ENCODE results near the gene TMEM126A. TPM values are rescaled to one million over a fixed set of nuclear protein-coding genes. Genes with fewer than 3 reads are reported as not detected.

TMEM126A gene
- total RNA-seq, 2 donors from 2014 or later, result 8.9 to 25.7 TPM

- Histone ChIP-seq H3K4me1 (peaks cover 6% of the 10 kb centered on the region), H3K9me3 (no peaks in the 10 kb centered on the region), H3K27ac (no peak overlapping the region), H3K4me3 (peak overlapping the region; percentile 28 to 34), H3K27me3 (no peaks in the 10 kb centered on the region), H3K36me3 (replicated peaks in 1 of 2; ENCODE audit: insufficient read depth in 1 of 2, low read depth in 2 of 2) (no peaks in the 10 kb centered on the region)
- intact Hi-C loops (cut with DNase I), result no loop called here
- peak; percentile 78 for ATAC-seq
- whole genome bisulfite sequencing, 2 donors, result 11% methylated on average over 42 to 43 of the region's 43 CpGs
- TF ChIP-seq, protein P1, sequence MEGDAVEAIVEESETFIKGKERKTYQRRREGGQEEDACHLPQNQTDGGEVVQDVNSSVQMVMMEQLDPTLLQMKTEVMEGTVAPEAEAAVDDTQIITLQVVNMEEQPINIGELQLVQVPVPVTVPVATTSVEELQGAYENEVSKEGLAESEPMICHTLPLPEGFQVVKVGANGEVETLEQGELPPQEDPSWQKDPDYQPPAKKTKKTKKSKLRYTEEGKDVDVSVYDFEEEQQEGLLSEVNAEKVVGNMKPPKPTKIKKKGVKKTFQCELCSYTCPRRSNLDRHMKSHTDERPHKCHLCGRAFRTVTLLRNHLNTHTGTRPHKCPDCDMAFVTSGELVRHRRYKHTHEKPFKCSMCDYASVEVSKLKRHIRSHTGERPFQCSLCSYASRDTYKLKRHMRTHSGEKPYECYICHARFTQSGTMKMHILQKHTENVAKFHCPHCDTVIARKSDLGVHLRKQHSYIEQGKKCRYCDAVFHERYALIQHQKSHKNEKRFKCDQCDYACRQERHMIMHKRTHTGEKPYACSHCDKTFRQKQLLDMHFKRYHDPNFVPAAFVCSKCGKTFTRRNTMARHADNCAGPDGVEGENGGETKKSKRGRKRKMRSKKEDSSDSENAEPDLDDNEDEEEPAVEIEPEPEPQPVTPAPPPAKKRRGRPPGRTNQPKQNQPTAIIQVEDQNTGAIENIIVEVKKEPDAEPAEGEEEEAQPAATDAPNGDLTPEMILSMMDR (IDR thresholded peaks at IDR 0.05), result no peak
- peak in 2 of 3 donors; percentile 31 to 35 for TF ChIP-seq POLR2A (IDR thresholded peaks at IDR 0.05)
- DNase-seq, result peak; percentile 67 to 80 (median 70)
Observed at GRCh38 chr11:85682330-85683305, 34.9 kb downstream of the TMEM126A start.

- no peak overlapping the region for H3K4me3 ChIP-seq
- H3K36me3 ChIP-seq (replicated peaks in 1 of 2; ENCODE audit: insufficient read depth in 1 of 2, low read depth in 2 of 2), result no peaks in the 10 kb centered on the region
- TF ChIP-seq, protein P1 (IDR thresholded peaks at IDR 0.05), result no peak
- no peak for TF ChIP-seq POLR2A (IDR thresholded peaks at IDR 0.05)
- H3K27me3 ChIP-seq, result no peaks in the 10 kb centered on the region
- DNase-seq (no peak), ATAC-seq (no peak)
- H3K4me1 ChIP-seq, result peaks cover 6% of the 10 kb centered on the region
- intact Hi-C loops (cut with DNase I), result no loop called here
- WGBS, 2 donors, result 82 to 83% methylated on average over 15 of the region's 15 CpGs
- H3K9me3 ChIP-seq, result no peaks in the 10 kb centered on the region
- H3K27ac ChIP-seq, result peak overlapping the region in 1 of 4 donors; percentile 32
Observed at GRCh38 chr11:85685125-85685819, 37.5 kb downstream of the TMEM126A start.

GRCh38 chr11:85685820-85686459 lies 38.2 kb downstream of the TMEM126A start, which contains the start of gene CCDC89:
Gene CCDC89, minus strand, starts transcription at chr11:85686195. Its CDS starts 65 bp downstream, at chr11:85686130.
- ATAC-seq, result peak; percentile 65
- DNase-seq, result peak in 3 of 4 donors; percentile 38 to 58 (median 40)
- peak within 1 kb of the TSS in 1 of 4 donors; percentile 32 for H3K27ac ChIP-seq
- H3K9me3 ChIP-seq, result no peaks in the 10 kb centered on the region
- no peaks in the 10 kb centered on the region for H3K36me3 ChIP-seq (replicated peaks in 1 of 2; ENCODE audit: insufficient read depth in 1 of 2, low read depth in 2 of 2)
- H3K4me3 ChIP-seq, result no peak within 1 kb of the TSS
- peaks cover 6% of the 10 kb centered on the region for H3K4me1 ChIP-seq
- intact Hi-C loops (cut with DNase I), result no loop called here
- TF ChIP-seq, protein P1 (IDR thresholded peaks at IDR 0.05), result no peak
- TF ChIP-seq POLR2A (IDR thresholded peaks at IDR 0.05), result no peak
- 78 to 83% methylated on average over 12 to 13 of the region's 13 CpGs for WGBS, 2 donors
- no peaks in the 10 kb centered on the region for H3K27me3 ChIP-seq

GRCh38 chr11:85694385-85694980 lies 46.7 kb downstream of the TMEM126A start:
- intact Hi-C loops (cut with DNase I), result no loop called here
- TF ChIP-seq, protein P1 (IDR thresholded peaks at IDR 0.05), result peak in 6 of 7 experiments; percentile 17 to 49 (median 38)
- no peak for TF ChIP-seq POLR2A (IDR thresholded peaks at IDR 0.05)
- WGBS, 2 donors, result 96 to 97% methylated on average over 1 of the region's 1 CpG
- Histone ChIP-seq H3K36me3 (replicated peaks in 1 of 2; ENCODE audit: insufficient read depth in 1 of 2, low read depth in 2 of 2) (no peaks in the 10 kb centered on the region), H3K27ac (no peak overlapping the region), H3K4me1 (no peaks in the 10 kb centered on the region), H3K9me3 (no peaks in the 10 kb centered on the region), H3K27me3 (no peaks in the 10 kb centered on the region), H3K4me3 (no peak overlapping the region)
- no peak for ATAC-seq
- DNase-seq, result no peak

Data from body of pancreas (tissue), 4 donors.